HCT116 (cell line): ENCODE data around the gene UBXN10. TPM values are rescaled to one million over a fixed set of nuclear protein-coding genes. Genes with fewer than 3 reads are reported as not detected.

ENCODE experiments used
- ATAC-seq: fragments of 200-7000 bp; cut with Tn5 transposase; 2 replicates; pipeline ENCODE4 v1.9.1; 2020; ENCODE audit warnings: mild to moderate bottlenecking, moderate library complexity
- BruUV-seq: library from RNA; stranded (reverse); fragments of 400-500 nt; replicated peaks from 2 replicates; lab custom pipeline; 2021; lab: Mats Ljungman, UMichigan
- CTCF ChIA-PET: fragments of 300-600 bp; sonication (Branson Sonifier 250); formaldehyde crosslinking; loops from one replicate; lab custom pipeline; 2021; ENCODE audit warnings: antibody characterized with exemption; lab: Charles Lee
- POLR2A ChIA-PET: fragments of 300-600, 350-600 bp; sonication (Branson Sonifier 250); formaldehyde crosslinking; loops from one replicate; lab custom pipeline; 2021; ENCODE audit warnings: antibody characterized with exemption; lab: Charles Lee
- RAD21 ChIA-PET, 2 experiments: fragments of 300-600 bp; sonication (Branson Sonifier 250); formaldehyde crosslinking; loops; one replicate each; lab custom pipeline; 2023; ENCODE audit warnings: low total read pairs in 2 of 2; ENCODE audit not compliant: uncharacterized antibody in 2 of 2, unreplicated experiment in 2 of 2, low non-redundant PET in 1 of 2; lab: Charles Lee
- DNase-seq: peaks from one replicate; pipeline ENCODE4 v3.0.0-alpha.2; 2010; ENCODE audit warnings: low read depth, low spot score
- H2AFZ ChIP-seq: fragments of 200-600 bp; shearing (Covaris generic), sonication (generic); 2 replicates; pipeline ENCODE4 v1.6.1; 2017; ENCODE audit warnings: low read depth, mixed run types, mixed read lengths, antibody characterized with exemption, low read length; ENCODE audit not compliant: poor library complexity, severe bottlenecking
- H3K27ac ChIP-seq: 2 replicates; pipeline ENCODE4 v1.5.1; 2012; ENCODE audit warnings: low read depth, low read length
- H3K27me3 ChIP-seq: fragments of 200-600 bp; sonication (generic); 2 replicates; pipeline ENCODE4 v1.6.1; 2016; ENCODE audit warnings: mixed run types, low read length, mixed read lengths; ENCODE audit not compliant: insufficient read depth
- H3K36me3 ChIP-seq, 2 experiments: fragments of 200-500 bp in 1 of 2; fragments of 200-600 bp in 1 of 2; sonication (Bioruptor generic) in 1 of 2; sonication (generic) in 1 of 2; 2 replicates each; pipeline versions ENCODE4 v1.5.1 to v1.6.1; 2014 to 2016; ENCODE audit warnings: low read length in 2 of 2, inconsistent platforms in 1 of 2, mixed read lengths in 1 of 2, mixed run types in 1 of 2; ENCODE audit not compliant: insufficient read depth in 2 of 2, control insufficient read depth in 1 of 2
- H3K4me1 ChIP-seq, 2 experiments: fragments of 200-600 bp in 1 of 2; sonication (generic) in 1 of 2; 2 replicates each; pipeline versions ENCODE4 v1.5.1 to v1.6.1; 2012 to 2017; ENCODE audit warnings: low read length in 2 of 2, inconsistent platforms in 1 of 2, mild to moderate bottlenecking in 1 of 2, mixed read lengths in 1 of 2, mixed run types in 1 of 2, moderate library complexity in 1 of 2; ENCODE audit not compliant: insufficient read depth in 2 of 2, control insufficient read depth in 1 of 2
- H3K4me2 ChIP-seq: fragments of 200-600 bp; sonication (generic); 2 replicates; pipeline ENCODE4 v1.6.1; 2017; ENCODE audit warnings: mixed run types, low read length, mixed read lengths
- H3K4me3 ChIP-seq, 2 experiments: fragments of 200-600 bp in 1 of 2; sonication (generic) in 1 of 2; replicated peaks in 1 of 2; 2 replicates each; pipeline ENCODE4 v1.5.1; 2011 to 2016; ENCODE audit warnings: low read length in 2 of 2, control low read depth in 1 of 2, low read depth in 1 of 2, mild to moderate bottlenecking in 1 of 2, mixed read lengths in 1 of 2, mixed run types in 1 of 2
- H3K79me2 ChIP-seq: fragments of 200-600 bp; sonication (generic); 2 replicates; pipeline ENCODE4 v1.6.1; 2017; ENCODE audit warnings: mild to moderate bottlenecking, mixed run types, low read length, moderate library complexity, mixed read lengths; ENCODE audit not compliant: insufficient read depth
- H3K9ac ChIP-seq: fragments of 200-600 bp; sonication (generic); 2 replicates; pipeline ENCODE4 v1.6.1; 2016; ENCODE audit warnings: low read length, mixed read lengths
- H3K9me2 ChIP-seq: fragments of 200-600 bp; sonication (generic), shearing (Covaris generic); 2 replicates; pipeline ENCODE4 v1.6.1; 2017; ENCODE audit warnings: mixed run types, mild to moderate bottlenecking, moderate library complexity; ENCODE audit not compliant: insufficient read depth
- H3K9me3 ChIP-seq, 2 experiments: fragments of 200-500 bp in 1 of 2; fragments of 200-600 bp in 1 of 2; sonication (Bioruptor generic) in 1 of 2; sonication (generic) in 1 of 2; 2 replicates each; pipeline ENCODE4 v1.6.1; 2014 to 2017; ENCODE audit warnings: low read length in 2 of 2, mixed read lengths in 2 of 2, inconsistent platforms in 1 of 2, low read depth in 1 of 2, mild to moderate bottlenecking in 1 of 2, mixed run types in 1 of 2, moderate library complexity in 1 of 2; ENCODE audit not compliant: control insufficient read depth in 1 of 2, insufficient read depth in 1 of 2
- H4K20me1 ChIP-seq: fragments of 200-600 bp; sonication (generic), shearing (Covaris generic); 2 replicates; pipeline ENCODE4 v1.6.1; 2017; ENCODE audit warnings: mixed run types, mild to moderate bottlenecking, moderate library complexity; ENCODE audit not compliant: insufficient read depth
- ATF3 ChIP-seq: IDR thresholded peaks from 2 replicates; pipeline ENCODE4 v1.6.1; 2012
- CBX3 ChIP-seq: IDR thresholded peaks from 2 replicates; pipeline ENCODE4 v1.6.1; 2012; ENCODE audit warnings: low read depth
- EGR1 ChIP-seq: IDR thresholded peaks from 2 replicates; pipeline ENCODE4 v1.6.1; 2012; ENCODE audit warnings: low read depth
- ELF1 ChIP-seq: IDR thresholded peaks from 2 replicates; pipeline ENCODE4 v1.6.1; 2012; ENCODE audit warnings: low read depth, borderline replicate concordance
- FOSL1 ChIP-seq: IDR thresholded peaks from 2 replicates; pipeline ENCODE4 v1.6.1; 2012; ENCODE audit warnings: low read depth
- MAX ChIP-seq: IDR thresholded peaks from 2 replicates; pipeline ENCODE4 v1.6.1; 2012
- POLR2A ChIP-seq: IDR thresholded peaks from 2 replicates; pipeline ENCODE4 v1.7.0; 2011; ENCODE audit warnings: borderline replicate concordance; ENCODE audit not compliant: insufficient read depth, insufficient read length; ENCODE audit errors: extremely low read depth
- POLR2AphosphoS5 ChIP-seq: IDR thresholded peaks from 2 replicates; pipeline ENCODE4 v1.6.1; 2011; ENCODE audit warnings: mild to moderate bottlenecking, low read depth, low read length, moderate library complexity
- RAD21 ChIP-seq: IDR thresholded peaks from 2 replicates; pipeline ENCODE4 v1.6.1; 2012; ENCODE audit warnings: low read depth, mild to moderate bottlenecking
- REST ChIP-seq: IDR thresholded peaks from 2 replicates; pipeline ENCODE4 v1.6.1; 2012; ENCODE audit warnings: low read depth
- SP1 ChIP-seq: IDR thresholded peaks from 2 replicates; pipeline ENCODE4 v1.6.1; 2012; ENCODE audit warnings: low read depth
- SRF ChIP-seq: IDR thresholded peaks from 2 replicates; pipeline ENCODE4 v1.6.1; 2012; ENCODE audit warnings: low read depth
- TCF7L2 ChIP-seq: IDR thresholded peaks from 2 replicates; pipeline ENCODE4 v1.7.0; 2011; ENCODE audit warnings: borderline replicate concordance, inconsistent platforms; ENCODE audit not compliant: insufficient read depth, insufficient read length; ENCODE audit errors: extremely low read depth
- YY1 ChIP-seq: IDR thresholded peaks from 2 replicates; pipeline ENCODE4 v1.6.1; 2011; ENCODE audit warnings: low read length, low read depth, moderate library complexity, mild to moderate bottlenecking; ENCODE audit not compliant: insufficient replicate concordance; ENCODE audit errors: extremely low read depth
- ZBTB33 ChIP-seq: IDR thresholded peaks from 2 replicates; pipeline ENCODE4 v1.6.1; 2011; ENCODE audit warnings: mild to moderate bottlenecking, low read length, moderate library complexity; ENCODE audit not compliant: insufficient replicate concordance; ENCODE audit errors: extremely low read depth
- intact Hi-C: fragments of 100-400 bp; cut with micrococcal nuclease; formaldehyde crosslinking; loops from 2 replicates; pipeline ENCODE4 v1.10.0; 2022
- total RNA-seq: library from RNA; stranded (reverse); gene quantifications from one replicate; pipeline ENCODE4 v1.2.1, GENCODE V29; 2021; ENCODE audit not compliant: unreplicated experiment

The UBXN10 gene
- total RNA-seq, 1 experiment from 2014 or later, result not detected

GRCh38 chr1:20147846-20148570, 37.9 kb upstream of the UBXN10 start:
- Histone ChIP-seq H3K9ac (no peak overlapping the region), H3K27me3 (no peaks in the 10 kb centered on the region), H3K36me3 (no peaks in the 10 kb centered on the region), H4K20me1 (no peaks in the 10 kb centered on the region), H2AFZ (no peak overlapping the region), H3K4me1 (peaks cover 0 to 5% of the 10 kb centered on the region in 2 experiments; a peak in 2 of 4 replicates), H3K79me2 (no peaks in the 10 kb centered on the region), H3K9me3 (no peaks in the 10 kb centered on the region), H3K4me2 (no peak overlapping the region), H3K9me2 (no peaks in the 10 kb centered on the region), H3K27ac (no peak overlapping the region), H3K4me3 (no peak overlapping the region)
- DNase-seq (no peak), ATAC-seq (no peak)
- ChIA-PET POLR2A (no interaction called here), RAD21 (no interaction called here), CTCF (interaction anchor here (2.1 kb wide), 1 partner anchor 173 kb away, joined by 4 read pairs; no protein-coding TSS in a partner anchor)
- intact Hi-C loops, result no loop called here
- TF ChIP-seq TCF7L2 (no peak), ELF1 (no peak), POLR2A (no peak), SP1 (no peak), SRF (no peak), ATF3 (no peak), FOSL1 (no peak), EGR1 (no peak), CBX3 (no peak), YY1 (no peak), MAX (no peak), ZBTB33 (no peak), RAD21 (no peak), REST (no peak), POLR2AphosphoS5 (no peak)
- no TSS peak for BruUV-seq
